Right forelimb (tissue), 1 donor: Measurements from ENCODE around the gene ZNF324B.
"Not testable (repeated sequence)": the region's sequence is repeated elsewhere in the genome, so short reads cannot be mapped to it uniquely, and the experiment has no call there.

ENCODE experiments used
- DNase-seq: peaks from one replicate; pipeline ENCODE4 v3.0.0-alpha.2; 2018

Gene ZNF324B

DNA sequence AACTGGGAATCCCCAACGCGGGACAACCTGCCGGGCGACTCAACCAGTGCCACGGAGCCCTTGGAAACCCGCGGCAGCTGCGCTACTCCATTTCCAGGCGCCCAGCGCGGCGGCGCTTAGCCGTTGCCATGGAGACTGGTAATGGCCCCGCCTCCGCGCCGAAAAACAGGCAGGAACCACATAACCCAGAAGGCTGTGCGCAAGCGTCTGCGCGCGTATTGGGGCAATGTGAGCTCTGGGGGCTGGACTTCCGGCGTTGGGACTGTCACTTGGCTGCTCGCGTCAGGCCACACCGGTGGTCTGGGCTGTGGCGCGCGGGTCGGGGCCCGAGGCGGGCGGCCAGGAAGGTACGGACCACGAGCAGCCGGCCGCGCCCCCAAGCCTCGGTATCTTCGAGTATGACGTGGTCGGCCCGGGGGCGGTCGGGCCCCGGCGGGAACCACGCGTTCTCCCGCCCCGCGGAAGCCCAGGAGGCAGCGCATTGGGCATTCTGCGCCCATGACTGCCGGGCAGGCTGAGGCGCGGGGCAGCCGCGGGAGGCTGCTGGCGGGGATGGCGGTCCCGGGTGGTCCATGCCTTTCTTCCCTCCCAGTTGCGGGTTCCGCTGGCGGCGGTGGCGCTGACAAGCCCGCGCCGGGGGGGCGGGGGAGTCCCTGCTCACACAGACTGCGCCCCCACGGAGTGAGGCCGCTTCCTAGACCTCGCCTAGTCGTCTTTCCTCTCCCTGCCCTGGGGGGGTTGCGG is at the start of gene ZNF324B:
Gene ZNF324B (plus strand): TSS at position 265 of the 744 bp plus-strand sequence. CDS start 2,080 bp downstream, outside the sequence.
- peak; percentile 95 for DNase-seq

DNA sequence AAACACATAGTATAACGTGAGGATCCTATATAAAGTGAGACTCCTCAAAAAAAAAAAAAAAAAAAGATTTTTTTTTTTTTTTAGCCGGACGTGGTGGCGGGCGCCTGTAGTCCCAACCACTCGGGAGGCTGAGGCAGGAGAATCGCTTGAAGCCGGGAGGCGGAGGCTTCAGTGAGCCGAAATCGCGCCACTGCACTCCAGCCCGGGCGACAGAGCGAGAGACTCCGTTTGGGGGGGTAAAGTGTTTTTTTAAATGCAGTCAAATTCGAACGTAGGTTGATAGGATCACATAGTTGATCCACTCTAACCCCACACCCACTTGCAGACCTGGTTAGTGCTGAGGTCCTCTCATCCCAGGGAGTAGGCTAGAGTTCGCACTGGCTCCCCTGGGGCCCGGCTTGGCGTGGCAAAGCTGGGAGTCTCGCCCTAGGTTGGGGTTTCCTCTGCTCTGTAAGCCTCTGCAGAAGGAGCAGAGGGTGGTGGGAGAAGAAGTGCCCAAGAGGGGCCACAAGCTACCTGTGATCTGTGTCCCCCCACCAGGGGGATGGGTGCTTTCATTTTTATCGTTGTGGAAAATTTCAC is 49.5 kb upstream of the ZNF324B start:
- no peak for DNase-seq

DNA sequence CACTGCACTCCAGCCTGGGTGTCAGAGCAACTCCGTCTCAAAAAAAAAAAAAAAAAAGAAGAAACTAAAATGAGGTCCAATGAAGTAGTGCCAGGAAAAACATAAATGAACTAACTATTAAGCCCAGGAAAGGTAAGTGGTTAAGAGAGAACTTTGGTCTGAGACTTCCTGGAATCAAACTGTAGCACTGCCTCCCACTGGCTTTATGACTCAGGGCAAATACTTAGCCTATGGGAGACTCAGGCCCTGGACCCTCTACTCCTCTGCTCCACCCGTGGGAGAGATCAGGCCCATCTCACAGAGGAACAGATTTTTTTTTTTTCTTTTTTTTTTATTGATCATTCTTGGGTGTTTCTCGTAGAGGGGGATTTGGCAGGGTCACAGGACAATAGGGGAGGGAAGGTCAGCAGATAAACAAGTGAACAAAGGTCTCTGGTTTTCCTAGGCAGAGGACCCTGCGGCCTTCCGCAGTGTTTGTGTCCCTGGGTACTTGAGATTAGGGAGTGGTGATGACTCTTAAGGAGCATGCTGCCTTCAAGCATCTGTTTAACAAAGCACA is 47.4 kb upstream of the ZNF324B start:
- not testable (repeated sequence) for DNase-seq

DNA sequence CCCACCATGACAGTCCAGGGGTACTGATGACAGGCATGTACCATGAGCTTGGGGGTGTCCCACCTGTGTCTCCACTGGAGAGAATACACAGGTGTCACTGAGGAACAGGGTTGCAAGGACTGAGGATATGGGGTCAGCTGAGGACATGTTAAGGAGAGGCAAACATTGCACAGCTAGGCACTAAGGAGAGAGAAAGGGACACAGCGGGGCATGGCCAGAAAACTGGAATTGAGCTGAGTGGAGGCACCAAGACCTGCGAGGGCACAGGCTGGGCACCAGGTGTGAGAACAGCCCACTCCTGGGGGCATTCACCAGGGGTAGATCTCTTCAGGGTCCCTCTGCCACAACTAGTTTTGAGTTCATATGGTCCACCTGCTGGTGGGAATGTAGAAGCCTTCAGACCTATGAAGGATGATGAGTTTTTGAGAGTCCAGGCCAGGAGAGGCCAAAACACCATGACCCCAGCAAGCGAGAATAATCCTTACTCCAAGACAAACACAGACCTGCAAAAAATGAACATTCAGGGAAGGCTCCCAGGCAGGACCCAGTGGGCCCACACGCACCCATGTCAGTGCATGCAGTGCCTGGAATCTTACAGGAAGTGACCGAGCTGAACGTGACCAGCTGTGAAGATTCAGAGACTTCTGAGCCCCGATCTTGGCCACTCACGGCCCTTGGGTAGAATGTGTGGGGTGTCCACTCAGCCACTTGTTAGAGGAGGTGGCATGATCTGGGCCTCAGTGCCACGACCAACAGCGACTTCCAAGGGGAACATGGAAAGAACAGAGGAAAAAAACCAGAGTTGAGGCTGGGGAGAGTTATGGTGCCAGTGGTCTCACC is 44.4 kb upstream of the ZNF324B start:
- no peak for DNase-seq

DNA sequence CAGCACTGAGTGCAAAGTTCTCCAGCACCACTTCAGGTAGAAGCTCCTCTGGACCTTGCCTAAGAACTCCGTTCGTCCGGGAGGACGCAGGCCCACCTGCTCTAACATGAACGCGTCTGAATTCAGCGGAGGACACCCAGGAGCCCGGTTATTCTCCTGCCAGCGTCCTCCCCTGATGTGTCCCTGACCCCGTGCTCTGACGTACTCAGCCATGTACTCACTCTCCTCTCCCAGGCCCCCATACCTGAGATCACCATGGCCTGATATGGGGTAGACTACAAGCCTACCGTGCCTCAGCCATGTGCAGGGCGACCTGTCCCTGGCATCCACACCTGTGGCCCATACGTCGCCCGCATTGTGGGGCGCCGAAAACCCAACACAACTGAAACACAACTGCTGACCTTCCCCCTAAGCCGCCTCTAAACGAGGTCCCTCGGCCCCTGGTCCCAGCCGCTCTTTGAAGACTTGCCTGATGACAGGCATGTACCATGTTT is 43.7 kb upstream of the ZNF324B start:
- no peak for DNase-seq

DNA sequence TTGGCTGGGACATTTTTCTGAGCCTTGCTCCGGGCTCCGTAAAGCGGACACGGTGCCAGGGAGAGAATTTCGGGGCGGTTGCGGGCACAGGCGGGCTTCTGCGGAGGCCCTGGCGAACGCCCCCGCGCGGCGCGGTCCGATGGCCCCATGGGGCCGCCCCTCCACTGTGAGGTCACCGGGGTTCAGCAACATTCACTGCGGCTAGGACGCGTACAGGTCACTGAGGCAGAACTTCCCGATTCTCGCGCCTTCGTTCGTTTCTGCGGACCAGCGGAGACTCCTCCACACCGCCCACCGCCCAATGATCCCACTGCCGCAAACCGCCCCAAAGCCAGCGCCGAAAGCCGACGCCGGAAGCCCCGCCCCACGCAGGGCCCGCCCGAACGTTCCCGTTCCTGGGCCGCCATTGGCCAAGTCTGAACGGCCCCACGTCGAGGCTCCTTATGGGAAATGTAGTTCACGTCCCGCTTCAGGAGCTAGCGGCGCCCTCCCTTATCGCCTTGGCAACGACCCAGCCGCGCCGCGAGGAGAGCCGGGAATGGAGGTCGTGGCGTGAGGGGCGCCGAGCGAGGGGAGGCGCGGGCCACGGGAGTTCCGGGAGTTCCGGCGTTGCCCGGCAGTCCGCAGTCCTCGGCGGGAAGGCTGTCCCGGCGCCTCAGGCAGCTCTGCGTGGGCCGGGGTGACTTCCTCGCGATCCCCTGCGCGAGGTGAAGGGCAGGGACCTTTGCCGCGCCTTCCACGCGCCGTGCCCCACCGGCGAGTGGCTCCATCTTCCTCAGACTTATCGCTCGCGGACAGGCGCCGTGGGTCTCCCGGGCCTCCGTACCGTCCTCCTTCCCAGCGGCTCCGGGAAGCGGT is 43.0 kb upstream of the ZNF324B start, which contains the start of gene ZNF584:
Gene ZNF584 (plus strand): TSS at position 498 of the 858 bp plus-strand sequence. CDS start 499 bp downstream, outside the sequence.
- peak; percentile 97 for DNase-seq

DNA sequence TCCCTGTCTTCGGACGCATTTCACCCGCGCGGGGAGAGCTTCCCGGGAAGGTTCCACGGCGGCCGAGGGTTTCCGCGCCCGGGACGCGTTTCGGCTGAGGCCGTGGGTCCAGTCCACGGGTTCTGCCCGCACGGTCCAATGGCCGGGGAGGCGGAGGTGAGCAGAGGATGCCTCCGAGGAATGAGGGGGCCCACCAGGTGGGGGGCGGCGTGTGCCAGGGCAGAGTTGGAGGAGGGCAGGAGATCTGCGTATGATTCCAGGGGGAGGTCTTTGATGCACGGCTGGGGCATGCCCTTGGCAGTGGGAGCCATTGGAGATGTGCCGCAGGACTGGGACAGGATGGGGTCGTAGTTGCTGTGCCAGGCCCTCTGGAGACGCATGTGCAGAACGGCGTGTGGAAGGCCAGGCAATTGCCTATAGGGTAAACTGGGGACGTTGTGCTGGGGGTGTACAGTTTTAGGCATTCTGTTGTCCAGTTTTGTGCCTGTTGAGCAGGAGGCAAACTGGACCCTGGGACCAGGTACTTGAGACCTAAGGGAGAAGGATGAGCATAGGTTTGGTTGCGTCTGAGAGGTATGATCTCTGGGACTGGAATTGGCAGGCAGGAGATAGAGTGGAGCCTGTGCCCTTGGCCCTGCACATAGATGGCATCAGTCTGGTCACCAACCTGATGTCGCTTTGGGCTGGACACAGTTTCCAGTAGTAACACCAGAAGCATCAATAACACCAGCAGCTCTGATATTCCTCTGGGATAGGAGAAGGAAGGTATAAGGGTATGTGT is 42.2 kb upstream of the ZNF324B start:
- DNase-seq, result no peak

DNA sequence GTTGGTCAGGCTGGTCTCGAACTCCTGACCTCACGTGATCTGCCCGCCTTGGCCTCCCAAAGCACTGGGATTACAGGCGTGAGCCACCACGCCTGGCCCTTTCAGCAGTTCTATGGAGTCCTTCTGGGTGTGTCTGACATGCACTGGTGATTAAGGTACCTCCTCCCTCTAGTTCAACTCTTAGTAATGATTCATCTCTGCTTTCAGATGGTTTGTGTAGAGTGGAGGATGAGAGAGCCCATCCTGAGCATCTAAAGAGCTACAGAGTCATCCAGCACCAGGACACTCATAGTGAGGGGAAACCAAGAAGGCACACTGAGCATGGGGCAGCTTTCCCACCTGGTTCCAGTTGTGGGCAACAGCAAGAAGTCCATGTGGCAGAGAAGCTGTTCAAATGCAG is 34.8 kb upstream of the ZNF324B start:
- DNase-seq, result no peak

DNA sequence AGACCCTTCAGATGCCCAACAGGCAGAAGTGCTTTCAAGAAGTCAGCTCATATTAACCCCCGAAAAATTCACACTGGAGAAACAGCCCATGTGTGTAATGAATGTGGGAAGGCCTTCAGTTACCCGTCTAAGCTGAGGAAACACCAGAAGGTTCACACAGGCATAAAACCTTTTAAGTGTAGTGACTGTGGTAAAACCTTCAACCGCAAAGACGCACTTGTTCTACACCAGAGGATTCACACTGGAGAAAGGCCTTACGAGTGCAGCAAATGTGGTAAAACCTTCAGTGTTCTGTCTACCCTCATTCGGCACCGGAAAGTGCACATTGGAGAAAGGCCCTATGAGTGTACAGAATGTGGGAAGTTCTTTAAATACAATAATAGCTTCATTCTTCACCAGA is 34.4 kb upstream of the ZNF324B start:
- DNase-seq, result no peak

DNA sequence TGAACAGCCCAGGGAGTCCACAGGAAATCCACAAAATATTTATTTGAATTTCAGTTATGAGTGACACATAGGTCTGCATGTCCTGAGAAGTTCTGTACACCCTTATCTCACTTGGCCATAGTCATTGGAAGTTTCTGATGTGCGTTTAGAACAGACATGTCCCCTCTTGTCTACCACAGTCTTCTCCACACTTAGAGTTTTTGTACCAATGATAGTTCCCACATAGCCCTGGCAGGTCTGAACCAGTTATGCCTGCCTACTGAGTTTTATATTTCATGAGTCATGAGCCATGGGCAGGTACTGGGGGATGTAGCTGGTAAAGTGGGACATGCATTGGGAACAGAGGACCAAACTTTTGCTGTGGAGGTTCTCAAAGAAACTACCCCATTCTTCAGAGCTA is 22.8 kb upstream of the ZNF324B start:
- DNase-seq, result no peak

DNA sequence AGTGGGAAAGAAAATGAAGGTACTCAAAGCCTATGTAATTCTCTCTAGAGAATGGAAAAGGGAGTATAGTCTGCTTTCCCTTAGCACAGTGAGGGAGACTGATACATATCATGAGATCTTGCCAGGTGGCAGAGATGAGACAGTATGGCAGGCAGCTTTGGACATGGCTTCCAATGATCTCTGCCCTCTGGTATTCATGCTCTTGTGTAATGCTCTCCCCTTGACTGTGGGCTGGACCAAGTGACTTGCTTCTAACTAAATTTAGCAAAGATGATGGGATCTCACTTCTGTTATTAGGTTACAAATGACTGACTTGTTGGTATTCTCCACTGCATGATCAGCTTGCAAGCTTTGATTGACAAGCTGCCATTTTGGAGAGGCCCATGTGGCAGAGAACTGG is 21.7 kb upstream of the ZNF324B start:
- no peak for DNase-seq

DNA sequence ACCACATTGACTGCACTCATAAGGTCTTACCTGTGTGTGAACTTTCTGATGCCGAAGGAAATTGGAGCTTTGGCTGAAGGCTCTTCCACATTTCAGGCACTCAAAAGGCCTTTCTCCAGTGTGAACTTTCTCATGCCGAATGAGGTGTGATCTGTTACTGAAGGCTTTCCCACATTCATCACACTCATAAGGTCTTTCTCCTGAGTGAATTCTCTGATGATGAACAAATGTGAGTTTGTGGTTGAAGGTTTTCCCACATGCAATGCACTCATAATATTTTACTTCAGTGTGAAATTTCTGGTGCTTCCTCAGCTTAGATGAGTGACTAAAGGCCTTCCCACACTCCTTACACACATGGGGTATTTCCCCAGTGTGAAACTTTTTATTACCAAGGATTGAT is 17.2 kb upstream of the ZNF324B start:
- DNase-seq, result no peak

DNA sequence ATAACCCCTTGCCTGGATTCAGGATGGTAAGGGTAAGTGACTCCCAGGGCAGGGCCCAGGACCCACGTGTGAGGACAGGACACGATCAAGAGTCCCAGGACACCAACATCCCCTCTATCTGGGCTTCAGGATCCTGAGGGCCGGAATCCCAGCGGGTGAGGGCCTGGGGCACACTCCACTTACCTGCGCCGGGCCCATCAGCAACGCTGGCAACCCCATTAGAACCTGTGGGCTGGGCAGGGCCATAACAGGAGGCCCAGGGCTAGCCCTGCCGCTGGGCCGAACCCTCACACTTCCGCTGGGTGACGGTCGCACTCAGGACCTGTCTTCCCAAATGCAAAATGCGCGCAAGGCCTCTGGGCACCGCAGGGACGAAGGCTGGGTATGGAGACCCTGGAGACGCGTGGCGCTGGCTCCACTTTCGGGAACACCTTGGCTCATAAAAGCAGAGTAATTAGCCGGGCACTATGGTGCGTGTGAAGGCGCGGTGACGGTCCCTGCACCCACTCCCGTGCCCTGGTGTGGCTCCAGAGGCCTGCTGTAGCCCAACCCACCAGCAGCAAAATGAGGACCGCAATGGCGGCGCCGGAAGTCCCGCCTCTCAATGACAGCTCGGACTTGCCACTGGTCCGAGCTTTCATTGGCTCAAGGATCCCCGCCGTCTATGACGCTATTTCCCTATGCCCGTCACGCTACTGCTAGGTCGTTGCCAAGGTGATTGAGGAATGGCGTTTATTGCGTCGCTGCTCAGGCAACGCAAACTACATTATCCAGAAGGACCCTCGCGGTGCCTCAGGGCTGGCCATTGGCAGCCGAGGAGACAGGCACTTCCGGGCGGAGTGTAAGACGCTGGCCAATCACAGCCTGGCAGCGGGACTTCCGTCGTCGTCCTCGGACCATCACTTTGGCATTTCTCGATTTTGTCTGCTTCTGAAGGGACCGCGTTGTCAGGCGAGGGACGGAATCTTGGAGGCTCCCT is 11.6 kb upstream of the ZNF324B start, which contains the start of gene ZNF132:
Gene ZNF132 (minus strand): TSS at position 578 of the 979 bp plus-strand sequence. CDS start 332 bp downstream, at position 246.
- DNase-seq, result peak; percentile 95

DNA sequence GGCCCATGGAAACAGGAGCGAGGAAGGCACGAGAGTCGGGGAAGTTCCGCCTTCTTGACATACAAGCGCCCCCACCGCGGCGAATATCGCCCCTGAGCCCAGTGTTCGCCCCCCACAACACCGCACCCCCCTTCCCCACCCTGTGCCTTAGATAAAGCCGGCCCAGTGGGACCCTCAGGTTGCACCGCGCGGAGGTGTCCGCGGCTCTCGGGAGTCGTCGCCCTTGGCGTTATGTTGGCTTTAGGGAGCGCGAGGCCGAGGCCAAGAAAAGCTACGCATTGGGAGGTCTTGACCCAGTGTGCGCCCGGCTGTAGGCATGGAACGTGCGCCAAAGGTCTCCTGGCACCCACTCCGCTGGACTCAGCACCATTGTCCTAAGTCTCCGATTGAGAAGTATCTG is 10.9 kb upstream of the ZNF324B start:
- DNase-seq, result no peak

DNA sequence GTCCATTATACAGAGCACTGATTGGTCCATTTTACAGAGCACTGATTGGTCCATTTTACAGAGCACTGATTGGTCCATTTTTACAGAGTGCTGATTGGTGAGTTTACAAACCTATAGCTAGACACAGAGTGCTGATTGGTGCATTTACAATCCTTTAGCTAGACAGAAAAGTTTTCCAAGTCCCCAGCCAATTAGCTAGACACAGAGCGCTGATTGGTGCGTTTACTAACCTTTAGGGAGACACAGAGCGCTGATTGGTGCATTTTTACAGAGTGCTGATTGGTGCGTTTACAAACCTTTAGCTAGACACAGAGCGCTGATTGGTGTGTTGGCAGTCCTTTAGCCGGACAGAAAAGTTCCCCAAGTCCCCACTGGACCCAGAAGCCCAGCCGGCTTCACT is 8.4 kb upstream of the ZNF324B start:
- DNase-seq, result not testable (repeated sequence)

DNA sequence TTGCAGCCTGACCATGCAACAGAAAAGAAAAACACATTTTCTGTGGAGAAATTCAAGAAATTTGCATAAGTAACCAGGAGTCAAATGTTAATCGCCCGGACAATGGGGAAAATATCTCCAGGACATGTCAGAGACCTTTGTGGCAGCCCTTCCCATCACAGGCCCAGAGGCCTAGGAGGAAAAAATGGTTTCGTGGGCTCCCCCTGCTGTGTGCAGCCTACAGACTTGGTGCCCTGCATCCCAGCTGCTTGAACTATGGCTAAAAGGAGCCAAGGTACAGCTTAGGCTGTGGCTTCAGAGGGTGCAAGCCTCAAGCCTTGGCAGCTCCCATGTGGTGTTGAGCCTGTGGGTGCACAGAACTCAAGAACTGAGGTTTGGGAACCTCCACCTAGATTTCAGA is 2.6 kb upstream of the ZNF324B start:
- not testable (repeated sequence) for DNase-seq

DNA sequence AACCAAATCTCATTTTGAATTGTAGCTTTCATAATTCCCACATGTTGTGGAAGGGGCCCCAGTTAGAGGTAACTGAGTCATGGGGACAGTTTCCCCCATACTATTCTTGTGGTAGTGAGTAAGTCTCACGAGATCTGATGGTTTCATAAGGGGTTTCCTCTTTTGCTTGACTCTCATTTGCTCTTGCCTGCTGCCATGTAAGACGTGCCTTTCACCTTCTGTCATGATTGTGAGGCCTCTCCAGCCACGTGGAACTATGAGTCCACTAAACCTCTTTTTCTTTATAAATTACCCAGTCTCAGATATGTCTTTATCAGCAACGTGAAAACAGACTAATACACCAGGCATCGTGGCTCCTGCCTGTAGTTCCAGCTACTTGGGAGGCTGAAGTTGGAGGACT is 1.4 kb upstream of the ZNF324B start:
- not testable (repeated sequence) for DNase-seq

DNA sequence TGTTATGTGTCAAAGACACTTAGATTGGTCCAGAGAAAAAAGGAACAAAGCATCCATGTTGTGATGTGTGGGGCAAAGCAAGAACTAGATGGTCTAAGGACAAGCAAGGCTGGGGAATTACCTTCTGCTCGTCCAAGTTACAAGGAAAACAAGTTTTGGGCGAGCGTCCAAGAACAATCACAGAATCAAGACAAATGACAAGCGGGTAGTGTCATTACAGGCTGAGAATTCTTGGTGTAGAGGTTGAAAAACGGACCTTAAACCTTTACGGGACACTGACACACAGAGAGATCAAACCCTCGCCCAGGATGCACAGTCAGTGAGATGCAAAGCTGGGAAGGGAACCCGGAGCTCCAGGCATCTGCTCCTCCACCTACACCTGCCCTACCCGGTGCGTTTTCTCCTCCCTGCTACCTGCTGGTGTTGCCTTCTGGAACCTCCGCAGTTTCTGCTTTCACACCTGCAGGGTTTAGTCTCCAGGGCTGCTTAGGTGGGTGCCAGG is 515 bp upstream of the ZNF324B start:
- no peak for DNase-seq

DNA sequence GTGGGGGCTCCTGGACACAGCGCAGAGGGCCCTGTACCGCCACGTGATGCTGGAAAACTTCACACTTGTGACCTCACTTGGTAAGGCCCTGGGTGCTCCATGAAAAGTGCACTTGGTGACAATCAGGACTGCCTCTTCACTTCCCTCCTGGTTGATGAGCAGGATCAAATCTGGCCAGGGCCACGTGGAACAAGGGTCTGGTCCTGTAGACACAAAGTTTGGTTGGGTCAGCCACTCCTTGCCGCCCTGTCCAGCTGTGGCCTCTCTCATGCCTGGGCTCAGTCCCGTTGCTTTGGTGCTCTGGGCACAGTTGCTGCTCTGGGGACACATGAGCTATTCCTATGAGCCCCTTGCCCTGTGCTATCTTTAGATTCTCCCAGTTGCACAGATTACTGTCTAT is 2.3 kb downstream of the ZNF324B start:
- DNase-seq, result no peak

DNA sequence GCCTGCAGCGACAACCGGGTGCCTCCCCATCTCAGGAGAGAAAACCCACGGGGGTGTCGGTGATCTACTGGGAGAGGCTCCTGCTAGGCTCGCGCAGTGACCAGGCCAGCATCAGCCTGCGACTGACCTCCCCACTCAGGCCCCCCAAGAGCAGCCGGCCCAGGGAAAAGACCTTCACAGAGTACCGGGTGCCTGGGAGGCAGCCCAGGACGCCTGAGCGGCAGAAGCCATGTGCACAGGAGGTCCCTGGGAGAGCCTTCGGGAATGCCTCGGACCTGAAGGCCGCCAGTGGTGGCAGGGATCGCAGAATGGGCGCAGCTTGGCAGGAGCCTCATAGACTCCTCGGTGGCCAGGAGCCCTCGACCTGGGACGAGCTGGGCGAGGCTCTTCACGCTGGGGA is 3.9 kb downstream of the ZNF324B start:
- no peak for DNase-seq
